ENCODE measurements around the gene PRR33.

DNA sequence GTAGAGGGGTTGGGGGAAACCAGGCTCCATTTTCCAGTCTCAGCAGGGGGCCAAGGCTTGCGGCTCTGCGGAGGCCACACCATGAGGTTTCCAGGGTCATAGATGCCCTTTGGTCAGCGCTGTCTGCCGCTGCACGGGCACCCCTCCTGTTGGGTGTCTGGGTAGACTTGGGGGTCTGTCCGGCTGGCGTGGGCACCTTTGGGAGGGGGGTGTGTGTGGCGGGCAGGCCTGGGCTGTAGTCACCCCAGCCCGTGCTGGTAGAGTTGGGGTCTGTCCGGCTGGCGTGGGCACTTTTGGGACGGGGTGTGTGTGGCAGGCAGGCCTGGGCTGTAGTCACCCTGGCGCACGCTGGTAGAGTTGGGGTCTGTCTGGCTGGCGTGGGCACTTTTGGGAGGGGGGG is 20.2 kb downstream of the PRR33 start:
- TF ChIP-seq, protein P1, sequence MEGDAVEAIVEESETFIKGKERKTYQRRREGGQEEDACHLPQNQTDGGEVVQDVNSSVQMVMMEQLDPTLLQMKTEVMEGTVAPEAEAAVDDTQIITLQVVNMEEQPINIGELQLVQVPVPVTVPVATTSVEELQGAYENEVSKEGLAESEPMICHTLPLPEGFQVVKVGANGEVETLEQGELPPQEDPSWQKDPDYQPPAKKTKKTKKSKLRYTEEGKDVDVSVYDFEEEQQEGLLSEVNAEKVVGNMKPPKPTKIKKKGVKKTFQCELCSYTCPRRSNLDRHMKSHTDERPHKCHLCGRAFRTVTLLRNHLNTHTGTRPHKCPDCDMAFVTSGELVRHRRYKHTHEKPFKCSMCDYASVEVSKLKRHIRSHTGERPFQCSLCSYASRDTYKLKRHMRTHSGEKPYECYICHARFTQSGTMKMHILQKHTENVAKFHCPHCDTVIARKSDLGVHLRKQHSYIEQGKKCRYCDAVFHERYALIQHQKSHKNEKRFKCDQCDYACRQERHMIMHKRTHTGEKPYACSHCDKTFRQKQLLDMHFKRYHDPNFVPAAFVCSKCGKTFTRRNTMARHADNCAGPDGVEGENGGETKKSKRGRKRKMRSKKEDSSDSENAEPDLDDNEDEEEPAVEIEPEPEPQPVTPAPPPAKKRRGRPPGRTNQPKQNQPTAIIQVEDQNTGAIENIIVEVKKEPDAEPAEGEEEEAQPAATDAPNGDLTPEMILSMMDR (IDR thresholded peaks at IDR 0.05; ENCODE audit: low read depth, low read length): no peak
- TF ChIP-seq EZH2phosphoT487 (IDR thresholded peaks at IDR 0.05; ENCODE audit: low read depth): no peak

Data from OCI-LY3 (cell line).